Osteoblast (primary cell): ENCODE measurements around the gene CHSY3. TPM values are rescaled to one million over a fixed set of nuclear protein-coding genes. Genes with fewer than 3 reads are reported as not detected.

Experiments used
- DNase-seq: peaks from one replicate; pipeline ENCODE4 v3.0.0; 2011; ENCODE audit warnings: low spot score, mixed read lengths; ENCODE audit not compliant: insufficient read length; ENCODE audit errors: missing footprints
- H2AFZ ChIP-seq: 2 replicates; pipeline ENCODE4 v1.6.0; 2011; ENCODE audit warnings: mild to moderate bottlenecking, low read length
- H3K27ac ChIP-seq: 2 replicates; pipeline ENCODE4 v1.5.1; 2011; ENCODE audit warnings: mild to moderate bottlenecking, low read depth, low read length, moderate library complexity
- H3K27me3 ChIP-seq: 2 replicates; pipeline ENCODE4 v1.6.0; 2012; ENCODE audit warnings: mild to moderate bottlenecking, control low read depth, inconsistent platforms, low read length, moderate library complexity; ENCODE audit not compliant: insufficient read depth
- H3K36me3 ChIP-seq: 2 replicates; pipeline ENCODE4 v1.5.1; 2011; ENCODE audit warnings: mild to moderate bottlenecking, low read length, control low read depth, moderate library complexity; ENCODE audit not compliant: insufficient read depth
- H3K4me1 ChIP-seq: 2 replicates; pipeline ENCODE4 v1.5.1; 2011; ENCODE audit warnings: mild to moderate bottlenecking, low read length, control low read depth, moderate library complexity; ENCODE audit not compliant: insufficient read depth
- H3K4me2 ChIP-seq: 2 replicates; pipeline ENCODE4 v1.6.0; 2011; ENCODE audit warnings: mild to moderate bottlenecking, low read length; ENCODE audit not compliant: insufficient read depth
- H3K4me3 ChIP-seq: fragments of 200-600 bp; sonication (generic); 3 replicates; pipeline ENCODE4 v1.5.1; 2012; ENCODE audit warnings: mild to moderate bottlenecking, low read length, inconsistent platforms; ENCODE audit not compliant: insufficient read depth
- H3K79me2 ChIP-seq: 2 replicates; pipeline ENCODE4 v1.6.0; 2012; ENCODE audit warnings: mild to moderate bottlenecking, low read length, control low read depth, inconsistent platforms; ENCODE audit not compliant: insufficient read depth
- H3K9me3 ChIP-seq: 2 replicates; pipeline ENCODE4 v1.5.1; 2011; ENCODE audit warnings: low read depth, low read length, control low read depth
- H4K20me1 ChIP-seq: 2 replicates; pipeline ENCODE4 v1.6.0; 2012; ENCODE audit warnings: mild to moderate bottlenecking, low read length, control low read depth; ENCODE audit not compliant: insufficient read depth
- CTCF ChIP-seq: IDR thresholded peaks from 2 replicates; pipeline ENCODE4 v1.5.1; 2011; ENCODE audit warnings: mild to moderate bottlenecking, low read depth, low read length, moderate library complexity; ENCODE audit errors: extremely low read depth
- total RNA-seq: library from RNA; depleted of rRNA; stranded (reverse); fragments of >200 nt; gene quantifications from 2 replicates; pipeline ENCODE4 v1.2.3, GENCODE V29; 2012

Gene CHSY3
- total RNA-seq, 1 donor, result 12.3 TPM

GRCh38 chr5:129977810-129978209 lies 73.5 kb downstream of the CHSY3 start:
- Histone ChIP-seq H3K79me2 (no peaks in the 10 kb centered on the region), H3K36me3 (no peaks in the 10 kb centered on the region), H3K9me3 (no peaks in the 10 kb centered on the region), H3K4me1 (peaks cover 26% of the 10 kb centered on the region), H3K27me3 (no peaks in the 10 kb centered on the region), H3K27ac (no peak overlapping the region), H2AFZ (no peak overlapping the region), H4K20me1 (no peaks in the 10 kb centered on the region), H3K4me2 (no peak overlapping the region), H3K4me3 (no peak overlapping the region)
- DNase-seq, result no peak
- TF ChIP-seq CTCF, result no peak

GRCh38 chr5:129978270-129978669 lies 74.0 kb downstream of the CHSY3 start:
- TF ChIP-seq CTCF, result no peak

GRCh38 chr5:129988453-129988852 lies 84.2 kb downstream of the CHSY3 start:
- TF ChIP-seq CTCF, result no peak
- no peaks in the 10 kb centered on the region for H4K20me1 ChIP-seq
- no peak overlapping the region for H3K4me2 ChIP-seq
- peaks cover 2% of the 10 kb centered on the region for H3K36me3 ChIP-seq
- no peak overlapping the region for H3K27ac ChIP-seq
- H3K4me3 ChIP-seq, result no peak overlapping the region
- H3K79me2 ChIP-seq, result no peaks in the 10 kb centered on the region
- no peak overlapping the region for H2AFZ ChIP-seq
- H3K9me3 ChIP-seq, result no peaks in the 10 kb centered on the region
- no peaks in the 10 kb centered on the region for H3K4me1 ChIP-seq
- no peak for DNase-seq
- H3K27me3 ChIP-seq, result no peaks in the 10 kb centered on the region

More at GRCh38 chr5:129978270-129978669, 74.0 kb downstream of the CHSY3 start:
- Histone ChIP-seq H3K27ac (no peak overlapping the region), H3K4me3 (no peak overlapping the region), H2AFZ (no peak overlapping the region), H3K27me3 (no peaks in the 10 kb centered on the region), H3K4me1 (peaks cover 21% of the 10 kb centered on the region), H3K9me3 (no peaks in the 10 kb centered on the region), H3K36me3 (no peaks in the 10 kb centered on the region), H3K79me2 (no peaks in the 10 kb centered on the region), H3K4me2 (no peak overlapping the region), H4K20me1 (no peaks in the 10 kb centered on the region)
- DNase-seq, result no peak

GRCh38 chr5:129991780-129992179 lies 87.5 kb downstream of the CHSY3 start:
- no peaks in the 10 kb centered on the region for H3K27me3 ChIP-seq
- peaks cover 3% of the 10 kb centered on the region for H3K79me2 ChIP-seq
- H3K4me2 ChIP-seq, result no peak overlapping the region
- DNase-seq, result no peak
- H3K4me1 ChIP-seq, result peaks cover 8% of the 10 kb centered on the region
- no peak overlapping the region for H2AFZ ChIP-seq
- no peaks in the 10 kb centered on the region for H4K20me1 ChIP-seq
- H3K9me3 ChIP-seq, result no peaks in the 10 kb centered on the region
- no peak overlapping the region for H3K4me3 ChIP-seq
- no peak for TF ChIP-seq CTCF
- no peaks in the 10 kb centered on the region for H3K36me3 ChIP-seq
- H3K27ac ChIP-seq, result no peak overlapping the region
